Neural progenitor cell (in vitro differentiated cells): ENCODE data around the gene SDHAF2.

ENCODE experiments used
- CTCF ChIP-seq: fragments of 200-600 bp; sonication (generic); IDR thresholded peaks from 2 replicates; pipeline ENCODE4 v1.5.1; 2017; ENCODE audit warnings: antibody characterized with exemption, mild to moderate bottlenecking
- EZH2 ChIP-seq: fragments of 200-600 bp; sonication (generic); IDR thresholded peaks from 2 replicates; pipeline ENCODE4 v1.6.1; 2017; ENCODE audit warnings: antibody characterized with exemption, mild to moderate bottlenecking, moderate library complexity

GRCh38 chr11:61480994-61481335 lies 51.0 kb downstream of the SDHAF2 start:
- no peak for TF ChIP-seq CTCF
- TF ChIP-seq EZH2 = no peak
